ENCODE data around the gene ZSWIM7.

Gene ZSWIM7

DNA sequence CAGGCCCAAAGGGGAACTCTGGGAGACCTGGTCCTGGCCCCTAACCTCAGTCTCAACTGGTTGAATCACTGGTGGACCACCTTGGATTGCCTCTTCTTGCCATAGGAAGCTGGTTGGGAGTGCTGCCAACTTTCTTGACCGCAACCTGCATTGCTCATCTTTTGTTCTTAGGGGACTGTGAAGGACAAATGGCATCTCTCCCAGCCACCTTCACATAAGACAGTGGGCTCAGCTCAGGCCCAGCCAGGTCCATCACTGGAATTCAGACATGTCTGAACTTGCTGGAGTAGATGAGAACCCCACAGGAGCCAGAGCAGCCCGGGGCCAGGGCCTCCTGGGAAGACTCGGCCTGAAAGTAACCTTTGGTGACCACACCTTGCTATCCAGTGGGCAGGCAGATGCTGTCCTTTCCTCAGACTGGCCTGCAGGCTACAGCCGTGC is 35.8 kb downstream of the ZSWIM7 start:
- Histone ChIP-seq H3K27ac (ENCODE audit: insufficient read depth, low read length, poor library complexity, severe bottlenecking) (no peak overlapping the region), H3K4me3 (ENCODE audit: insufficient read depth, low read depth, low read length, poor library complexity, severe bottlenecking) (no peak overlapping the region), H3K36me3 (ENCODE audit: control insufficient read depth, insufficient read depth, low read length) (no peaks in the 10 kb centered on the region), H3K27me3 (replicated peaks; ENCODE audit: control insufficient read depth, insufficient read depth, low read length, poor library complexity, severe bottlenecking) (peaks cover 3% of the 10 kb centered on the region), H3K9me3 (ENCODE audit: control insufficient read depth, low read length) (no peaks in the 10 kb centered on the region), H3K4me1 (ENCODE audit: control insufficient read depth, insufficient read depth, low read length, poor library complexity, severe bottlenecking) (peaks cover 3% of the 10 kb centered on the region)
- no peak for DNase-seq

DNA sequence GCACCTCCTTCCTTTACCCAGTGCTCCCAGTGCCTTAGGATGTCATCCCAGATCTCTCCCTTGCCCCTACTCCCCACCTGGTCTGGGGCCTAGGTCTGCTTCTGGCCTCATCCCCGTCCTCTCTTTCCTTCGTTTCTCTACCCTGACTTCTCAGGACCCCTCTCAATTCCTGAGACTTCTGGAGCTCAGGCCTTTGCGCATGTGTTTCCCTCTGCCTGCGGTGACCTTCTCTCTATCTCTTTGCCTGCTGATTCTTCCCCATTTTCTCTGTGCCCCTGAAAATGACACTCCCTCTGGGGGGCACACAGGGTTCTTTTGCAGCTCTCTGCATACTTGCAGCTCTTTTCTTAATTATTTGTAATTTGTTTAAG is 41.0 kb downstream of the ZSWIM7 start:
- H3K27me3 ChIP-seq (replicated peaks; ENCODE audit: control insufficient read depth, insufficient read depth, low read length, poor library complexity, severe bottlenecking): no peaks in the 10 kb centered on the region
- no peak overlapping the region for H3K27ac ChIP-seq (ENCODE audit: insufficient read depth, low read length, poor library complexity, severe bottlenecking)
- no peak overlapping the region for H3K4me3 ChIP-seq (ENCODE audit: insufficient read depth, low read depth, low read length, poor library complexity, severe bottlenecking)
- no peaks in the 10 kb centered on the region for H3K9me3 ChIP-seq (ENCODE audit: control insufficient read depth, low read length)
- no peaks in the 10 kb centered on the region for H3K36me3 ChIP-seq (ENCODE audit: control insufficient read depth, insufficient read depth, low read length)
- no peak for DNase-seq
- peaks cover 5% of the 10 kb centered on the region for H3K4me1 ChIP-seq (ENCODE audit: control insufficient read depth, insufficient read depth, low read length, poor library complexity, severe bottlenecking)

DNA sequence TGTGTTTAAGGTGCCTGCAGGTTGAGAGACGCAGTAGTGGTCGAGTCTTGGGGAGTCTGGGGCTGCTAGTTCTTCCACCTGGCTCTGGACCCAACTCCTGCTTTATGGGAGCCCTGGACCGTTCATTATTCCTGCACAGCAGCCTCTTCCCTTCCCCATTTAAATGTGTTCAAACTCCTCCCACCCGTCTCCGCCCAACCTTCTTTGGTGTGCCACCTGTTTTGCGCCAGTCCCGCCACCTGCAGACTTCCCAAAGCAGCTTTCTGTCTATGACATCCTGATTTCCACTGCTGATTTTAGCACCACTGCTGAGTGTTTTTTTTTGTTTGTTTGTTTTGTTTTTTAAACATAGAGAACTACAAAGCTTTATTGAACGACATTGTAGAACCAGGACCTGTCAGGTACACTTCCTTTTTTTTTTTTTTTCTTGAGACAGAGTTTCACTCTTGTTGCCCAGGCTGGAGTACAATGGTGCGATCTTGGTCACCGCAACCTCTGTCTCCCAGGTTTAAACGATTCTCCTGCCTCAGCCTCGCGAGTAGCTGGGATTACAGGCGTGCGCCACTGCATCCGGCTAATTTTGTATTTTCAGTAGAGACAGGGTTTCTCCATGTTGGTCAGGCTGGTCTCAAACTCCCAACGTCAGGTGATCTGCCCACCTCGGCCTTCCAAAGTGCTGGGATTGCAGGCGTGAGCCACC is 41.7 kb downstream of the ZSWIM7 start:
- H3K36me3 ChIP-seq (ENCODE audit: control insufficient read depth, insufficient read depth, low read length): no peaks in the 10 kb centered on the region
- DNase-seq: no peak
- peaks cover 5% of the 10 kb centered on the region for H3K4me1 ChIP-seq (ENCODE audit: control insufficient read depth, insufficient read depth, low read length, poor library complexity, severe bottlenecking)
- no peak overlapping the region for H3K27ac ChIP-seq (ENCODE audit: insufficient read depth, low read length, poor library complexity, severe bottlenecking)
- H3K9me3 ChIP-seq (ENCODE audit: control insufficient read depth, low read length): no peaks in the 10 kb centered on the region
- H3K4me3 ChIP-seq (ENCODE audit: insufficient read depth, low read depth, low read length, poor library complexity, severe bottlenecking): no peak overlapping the region
- H3K27me3 ChIP-seq (replicated peaks; ENCODE audit: control insufficient read depth, insufficient read depth, low read length, poor library complexity, severe bottlenecking): no peaks in the 10 kb centered on the region

- Histone ChIP-seq H3K36me3 (ENCODE audit: control insufficient read depth, insufficient read depth, low read length) (no peaks in the 10 kb centered on the region), H3K27ac (ENCODE audit: insufficient read depth, low read length, poor library complexity, severe bottlenecking) (no peak overlapping the region), H3K4me3 (ENCODE audit: insufficient read depth, low read depth, low read length, poor library complexity, severe bottlenecking) (no peak overlapping the region), H3K9me3 (ENCODE audit: control insufficient read depth, low read length) (no peaks in the 10 kb centered on the region), H3K27me3 (replicated peaks; ENCODE audit: control insufficient read depth, insufficient read depth, low read length, poor library complexity, severe bottlenecking) (no peaks in the 10 kb centered on the region), H3K4me1 (ENCODE audit: control insufficient read depth, insufficient read depth, low read length, poor library complexity, severe bottlenecking) (peaks cover 5% of the 10 kb centered on the region)
- DNase-seq: no peak
Observed at GRCh38 chr17:15957206-15957605, 42.3 kb downstream of the ZSWIM7 start.

DNA sequence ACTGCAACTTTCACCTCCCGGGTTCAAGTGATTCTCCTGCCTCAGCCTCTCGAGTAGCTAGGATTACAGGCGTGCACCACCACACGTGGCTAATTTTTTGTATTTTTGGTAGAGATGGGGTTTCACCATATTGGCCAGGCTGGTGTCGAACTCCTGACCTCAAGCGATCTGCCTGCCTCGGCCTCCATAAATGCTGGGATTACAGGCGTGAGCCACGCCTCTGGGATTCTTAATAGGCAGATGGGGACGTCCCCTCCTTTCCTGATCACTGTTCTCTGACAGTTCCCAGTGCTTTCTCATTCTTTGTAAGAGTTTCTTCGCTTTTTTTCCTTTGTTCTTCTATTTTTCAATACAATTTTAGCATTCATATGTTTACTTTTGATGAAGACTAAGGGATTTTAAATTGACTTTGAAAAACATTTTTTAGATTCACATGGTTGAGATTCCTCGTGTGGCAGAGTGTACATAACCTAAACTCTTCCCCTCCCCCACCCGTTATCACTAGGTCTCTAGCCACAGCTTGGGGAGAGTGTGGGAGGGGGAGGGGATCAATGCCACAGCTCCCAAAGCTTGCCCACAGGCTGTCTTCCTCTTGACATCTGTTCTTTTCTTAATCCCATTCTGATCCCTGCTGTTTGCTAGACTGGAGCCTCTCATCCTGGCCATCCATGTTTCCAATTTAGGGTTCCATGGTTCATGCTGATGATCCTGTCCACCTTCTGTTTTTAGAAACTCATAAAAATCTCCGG is 43.5 kb downstream of the ZSWIM7 start:
- Histone ChIP-seq H3K4me3 (ENCODE audit: insufficient read depth, low read depth, low read length, poor library complexity, severe bottlenecking) (no peak overlapping the region), H3K4me1 (ENCODE audit: control insufficient read depth, insufficient read depth, low read length, poor library complexity, severe bottlenecking) (peaks cover 5% of the 10 kb centered on the region), H3K36me3 (ENCODE audit: control insufficient read depth, insufficient read depth, low read length) (no peaks in the 10 kb centered on the region), H3K27me3 (replicated peaks; ENCODE audit: control insufficient read depth, insufficient read depth, low read length, poor library complexity, severe bottlenecking) (no peaks in the 10 kb centered on the region), H3K27ac (ENCODE audit: insufficient read depth, low read length, poor library complexity, severe bottlenecking) (no peak overlapping the region), H3K9me3 (ENCODE audit: control insufficient read depth, low read length) (no peaks in the 10 kb centered on the region)
- DNase-seq: no peak

GRCh38 chr17:15954222-15954621 is 45.3 kb downstream of the ZSWIM7 start:
- Histone ChIP-seq H3K4me3 (ENCODE audit: insufficient read depth, low read depth, low read length, poor library complexity, severe bottlenecking) (no peak overlapping the region), H3K9me3 (ENCODE audit: control insufficient read depth, low read length) (no peaks in the 10 kb centered on the region), H3K36me3 (ENCODE audit: control insufficient read depth, insufficient read depth, low read length) (no peaks in the 10 kb centered on the region), H3K27me3 (replicated peaks; ENCODE audit: control insufficient read depth, insufficient read depth, low read length, poor library complexity, severe bottlenecking) (no peaks in the 10 kb centered on the region), H3K27ac (ENCODE audit: insufficient read depth, low read length, poor library complexity, severe bottlenecking) (no peak overlapping the region), H3K4me1 (ENCODE audit: control insufficient read depth, insufficient read depth, low read length, poor library complexity, severe bottlenecking) (peaks cover 5% of the 10 kb centered on the region)
- DNase-seq: no peak

DNA sequence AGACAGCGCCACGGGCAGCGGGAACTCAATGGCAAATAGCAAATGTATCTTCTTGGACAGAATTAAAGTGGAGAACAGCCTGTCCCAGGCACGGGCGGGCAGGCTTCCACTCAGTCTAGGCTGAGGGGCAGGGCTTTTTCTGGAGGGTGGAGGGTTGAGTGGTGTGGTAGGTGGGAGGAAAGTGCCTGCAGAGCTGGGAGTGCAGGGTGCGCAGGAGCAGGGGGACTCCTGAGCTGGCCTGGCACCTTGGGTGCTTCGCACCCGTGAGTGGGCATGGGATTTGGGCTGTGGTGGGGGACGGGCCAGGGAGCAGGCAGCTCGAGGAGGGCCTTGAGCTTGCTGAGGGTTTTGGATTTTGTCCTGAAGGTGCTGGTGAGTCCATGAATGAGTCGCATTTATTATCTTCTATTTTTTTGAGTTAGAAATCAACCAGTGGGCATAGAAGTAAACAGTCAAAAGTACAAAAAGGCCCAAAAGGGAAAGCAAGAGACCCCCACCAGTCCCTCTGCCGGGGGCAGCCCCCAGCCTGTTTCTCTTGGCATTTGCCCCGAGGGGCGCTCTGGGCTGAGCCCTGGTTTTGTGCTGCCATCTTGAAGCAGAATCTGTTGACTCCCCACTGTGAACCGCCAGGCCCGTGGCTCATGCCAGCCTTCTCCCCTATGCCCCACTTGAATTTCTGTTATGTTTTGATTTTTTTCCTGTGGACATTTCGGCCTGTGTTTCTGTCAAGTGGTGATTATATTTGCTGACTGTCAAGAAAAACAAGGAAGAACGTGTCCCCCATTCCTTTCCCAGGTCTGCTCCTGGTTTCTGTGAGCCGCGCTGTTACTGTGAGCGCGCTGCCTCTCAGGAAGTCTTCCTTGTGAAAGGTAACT is 46.4 kb downstream of the ZSWIM7 start:
- Histone ChIP-seq H3K9me3 (ENCODE audit: control insufficient read depth, low read length) (no peaks in the 10 kb centered on the region), H3K4me1 (ENCODE audit: control insufficient read depth, insufficient read depth, low read length, poor library complexity, severe bottlenecking) (no peaks in the 10 kb centered on the region), H3K4me3 (ENCODE audit: insufficient read depth, low read depth, low read length, poor library complexity, severe bottlenecking) (no peak overlapping the region), H3K27me3 (replicated peaks; ENCODE audit: control insufficient read depth, insufficient read depth, low read length, poor library complexity, severe bottlenecking) (no peaks in the 10 kb centered on the region), H3K36me3 (ENCODE audit: control insufficient read depth, insufficient read depth, low read length) (no peaks in the 10 kb centered on the region), H3K27ac (ENCODE audit: insufficient read depth, low read length, poor library complexity, severe bottlenecking) (no peak overlapping the region)
- no peak for DNase-seq

- no peaks in the 10 kb centered on the region for H3K36me3 ChIP-seq (ENCODE audit: control insufficient read depth, insufficient read depth, low read length)
- no peak for DNase-seq
- H3K4me1 ChIP-seq (ENCODE audit: control insufficient read depth, insufficient read depth, low read length, poor library complexity, severe bottlenecking): no peaks in the 10 kb centered on the region
- no peak overlapping the region for H3K27ac ChIP-seq (ENCODE audit: insufficient read depth, low read length, poor library complexity, severe bottlenecking)
- no peaks in the 10 kb centered on the region for H3K9me3 ChIP-seq (ENCODE audit: control insufficient read depth, low read length)
- no peaks in the 10 kb centered on the region for H3K27me3 ChIP-seq (replicated peaks; ENCODE audit: control insufficient read depth, insufficient read depth, low read length, poor library complexity, severe bottlenecking)
- no peak overlapping the region for H3K4me3 ChIP-seq (ENCODE audit: insufficient read depth, low read depth, low read length, poor library complexity, severe bottlenecking)
Observed at GRCh38 chr17:15952048-15952532, 47.4 kb downstream of the ZSWIM7 start.

DNA sequence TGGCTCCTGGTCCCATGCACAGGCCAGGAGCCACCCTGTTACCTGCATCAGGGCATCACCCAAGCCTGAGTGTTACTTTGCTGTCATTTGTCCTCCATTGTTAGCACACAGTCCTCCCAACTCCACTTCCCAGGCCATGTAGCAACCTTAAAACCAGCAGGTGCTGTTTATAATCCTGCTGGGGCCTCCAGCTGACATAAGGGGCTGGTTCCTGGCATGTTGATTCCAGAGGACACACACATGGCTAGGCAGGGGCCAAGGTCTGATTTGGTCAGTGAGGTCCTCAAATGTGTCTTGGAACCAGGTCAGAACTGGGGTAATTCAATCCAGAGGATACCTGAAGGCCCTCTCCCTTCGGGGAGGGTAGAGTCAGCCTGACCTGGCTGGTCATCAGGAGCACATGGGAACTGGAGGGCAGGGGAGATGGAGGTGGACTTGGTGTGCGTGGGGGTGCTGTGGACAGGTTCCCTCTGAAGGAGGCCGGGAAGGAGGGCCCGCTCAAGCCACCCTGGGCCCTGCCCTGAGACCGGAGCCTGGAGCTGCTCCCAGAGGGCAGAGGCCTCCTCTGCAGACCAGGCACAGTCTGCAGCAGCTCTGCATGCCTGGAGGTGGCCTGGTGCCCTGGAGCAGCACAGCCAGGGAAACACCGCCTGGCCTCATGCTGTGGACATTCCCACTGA is 48.0 kb downstream of the ZSWIM7 start:
- no peaks in the 10 kb centered on the region for H3K36me3 ChIP-seq (ENCODE audit: control insufficient read depth, insufficient read depth, low read length)
- no peak overlapping the region for H3K27ac ChIP-seq (ENCODE audit: insufficient read depth, low read length, poor library complexity, severe bottlenecking)
- H3K4me3 ChIP-seq (ENCODE audit: insufficient read depth, low read depth, low read length, poor library complexity, severe bottlenecking): no peak overlapping the region
- H3K27me3 ChIP-seq (replicated peaks; ENCODE audit: control insufficient read depth, insufficient read depth, low read length, poor library complexity, severe bottlenecking): no peaks in the 10 kb centered on the region
- no peaks in the 10 kb centered on the region for H3K4me1 ChIP-seq (ENCODE audit: control insufficient read depth, insufficient read depth, low read length, poor library complexity, severe bottlenecking)
- H3K9me3 ChIP-seq (ENCODE audit: control insufficient read depth, low read length): no peaks in the 10 kb centered on the region
- no peak for DNase-seq
